GM12878 (cell line): ENCODE measurements around the gene DACH1.

ENCODE experiments used
- CHD1 ChIP-seq: IDR thresholded peaks from 2 replicates; pipeline ENCODE4 v1.6.1; 2012; ENCODE audit warnings: low read depth, low read length, improper control_type of control experiment
- CHD4 ChIP-seq: fragments of 200-600 bp; sonication (generic); IDR thresholded peaks from 2 replicates; pipeline ENCODE4 v1.6.1; 2016; ENCODE audit warnings: mild to moderate bottlenecking
- CTCF ChIP-seq, 3 experiments: IDR thresholded peaks in 2 of 3; conservative IDR thresholded peaks in 1 of 3; 2 replicates each; pipeline ENCODE4 v1.5.1; 2011; ENCODE audit warnings: low read depth in 3 of 3, low read length in 3 of 3, mild to moderate bottlenecking in 3 of 3, control low read depth in 2 of 3, moderate library complexity in 2 of 3, inconsistent platforms in 1 of 3, mixed read lengths in 1 of 3; ENCODE audit not compliant: control insufficient read depth in 2 of 3, insufficient read depth in 1 of 3; ENCODE audit errors: extremely low read depth in 1 of 3
- EP300 ChIP-seq, 2 experiments: fragments of 150-350 bp in 1 of 2; IDR thresholded peaks; 2 replicates each; pipeline ENCODE4 v1.6.1; 2011 to 2012; ENCODE audit warnings: low read depth in 2 of 2, low read length in 2 of 2, borderline replicate concordance in 1 of 2, improper control_type of control experiment in 1 of 2, inconsistent platforms in 1 of 2; ENCODE audit not compliant: control insufficient read depth in 1 of 2
- MAX ChIP-seq: IDR thresholded peaks from 2 replicates; pipeline ENCODE4 v1.6.1; 2012; ENCODE audit warnings: low read depth, low read length, improper control_type of control experiment
- MXI1 ChIP-seq: fragments of 150-350 bp; IDR thresholded peaks from 2 replicates; pipeline ENCODE4 v1.6.1; 2011; ENCODE audit warnings: low read depth, mild to moderate bottlenecking, inconsistent platforms, low read length, improper control_type of control experiment
- NFIC ChIP-seq: IDR thresholded peaks from 2 replicates; pipeline ENCODE4 v1.6.1; 2012; ENCODE audit warnings: low read depth, mild to moderate bottlenecking, inconsistent platforms, low read length, moderate library complexity
- PBX3 ChIP-seq: IDR thresholded peaks from 2 replicates; pipeline ENCODE4 v1.6.1; 2011; ENCODE audit warnings: mild to moderate bottlenecking, low read depth, low read length, moderate library complexity; ENCODE audit not compliant: insufficient replicate concordance
- POLR2A ChIP-seq: IDR thresholded peaks from 2 replicates; pipeline ENCODE4 v1.6.1; 2011; ENCODE audit warnings: low read depth, mild to moderate bottlenecking, low read length
- TARDBP ChIP-seq: IDR thresholded peaks from 2 replicates; pipeline ENCODE4 v1.6.1; 2016; ENCODE audit warnings: borderline replicate concordance
- TCF12 ChIP-seq: IDR thresholded peaks from 2 replicates; pipeline ENCODE4 v1.6.1; 2011; ENCODE audit warnings: low read depth, mild to moderate bottlenecking, low read length

GRCh38 chr13:71867131-71867814, at the start of gene DACH1:
- TF ChIP-seq CHD4 (no peak), CHD1 (no peak), POLR2A (no peak), MXI1 (no peak), CTCF (IDR thresholded peaks at IDR 0.05 in 2 of 3, conservative IDR thresholded peaks at IDR 0.05 in 1 of 3; ENCODE audit: control insufficient read depth in 2 of 3, extremely low read depth in 1 of 3, insufficient read depth in 1 of 3, low read depth in 3 of 3, low read length in 3 of 3) (no peak), MAX (no peak), PBX3 (no peak), TCF12 (no peak), NFIC (no peak), EP300 (IDR thresholded peaks at IDR 0.05; ENCODE audit: borderline replicate concordance in 1 of 2, control insufficient read depth in 1 of 2, low read depth in 2 of 2, low read length in 2 of 2) (no peak), TARDBP (no peak)
